H9 (cell line): Measurements from ENCODE around the gene CNNM2. TPM values are rescaled to one million over a fixed set of nuclear protein-coding genes. Genes with fewer than 3 reads are reported as not detected.

ENCODE experiments used
- DNase-seq: peaks from one replicate; pipeline ENCODE4 v3.0.0-alpha.2; 2017
- H2AFZ ChIP-seq: one replicate; pipeline ENCODE4 v1.6.1; 2013; ENCODE audit warnings: mild to moderate bottlenecking, low read length, control low read depth, moderate library complexity
- H2AK5ac ChIP-seq: 2 replicates; pipeline ENCODE4 v1.6.1; 2013; ENCODE audit warnings: low read length, control low read depth, mixed read lengths; ENCODE audit not compliant: insufficient read length
- H2BK120ac ChIP-seq: one replicate; pipeline ENCODE4 v1.6.1; 2013; ENCODE audit warnings: low read depth, mild to moderate bottlenecking, low read length, control low read depth, inconsistent platforms; ENCODE audit not compliant: poor library complexity, severe bottlenecking
- H2BK12ac ChIP-seq: 2 replicates; pipeline ENCODE4 v1.6.1; 2013; ENCODE audit warnings: low read length, control low read depth, mixed read lengths, low read depth; ENCODE audit not compliant: insufficient read length
- H2BK15ac ChIP-seq: 2 replicates; pipeline ENCODE4 v1.6.1; 2013; ENCODE audit warnings: low read depth, low read length, control low read depth
- H2BK20ac ChIP-seq: one replicate; pipeline ENCODE4 v1.6.1; 2013; ENCODE audit warnings: low read depth, mild to moderate bottlenecking, low read length, control low read depth, inconsistent platforms; ENCODE audit not compliant: poor library complexity, severe bottlenecking
- H2BK5ac ChIP-seq: 2 replicates; pipeline ENCODE4 v1.6.1; 2013; ENCODE audit warnings: low read length, control low read depth, mixed read lengths; ENCODE audit not compliant: insufficient read length
- H3K14ac ChIP-seq: 2 replicates; pipeline ENCODE4 v1.6.1; 2013; ENCODE audit warnings: low read length, control low read depth; ENCODE audit not compliant: insufficient read depth
- H3K18ac ChIP-seq: 2 replicates; pipeline ENCODE4 v1.6.1; 2013; ENCODE audit warnings: low read depth, mild to moderate bottlenecking, mixed read lengths, low read length, control low read depth; ENCODE audit not compliant: insufficient read length
- H3K23ac ChIP-seq: 2 replicates; pipeline ENCODE4 v1.6.1; 2013; ENCODE audit warnings: low read length, control low read depth, mixed read lengths, low read depth; ENCODE audit not compliant: insufficient read length
- H3K23me2 ChIP-seq: 2 replicates; pipeline ENCODE4 v1.6.1; 2013; ENCODE audit warnings: low read depth, mild to moderate bottlenecking, mixed read lengths, low read length, control low read depth; ENCODE audit not compliant: insufficient read length, poor library complexity, severe bottlenecking
- H3K27ac ChIP-seq: 2 replicates; pipeline ENCODE4 v1.5.1; 2013; ENCODE audit warnings: low read length, control low read depth, mixed read lengths, low read depth; ENCODE audit not compliant: insufficient read length
- H3K27me3 ChIP-seq: 2 replicates; pipeline ENCODE4 v1.6.1; 2013; ENCODE audit warnings: low read length, control low read depth, inconsistent platforms; ENCODE audit not compliant: insufficient read depth
- H3K4ac ChIP-seq: 2 replicates; pipeline ENCODE4 v1.6.1; 2013; ENCODE audit warnings: low read depth, mild to moderate bottlenecking, control low read depth, inconsistent platforms, low read length, moderate library complexity
- H3K4me1 ChIP-seq: 2 replicates; pipeline ENCODE4 v1.6.1; 2013; ENCODE audit warnings: low read length, control low read depth, inconsistent platforms; ENCODE audit not compliant: insufficient read depth
- H3K4me2 ChIP-seq: 2 replicates; pipeline ENCODE4 v1.6.1; 2013; ENCODE audit warnings: low read length, control low read depth, mixed read lengths; ENCODE audit not compliant: insufficient read length, insufficient read depth
- H3K56ac ChIP-seq: 2 replicates; pipeline ENCODE4 v1.6.1; 2013; ENCODE audit warnings: low read depth, mild to moderate bottlenecking, mixed read lengths, low read length, control low read depth; ENCODE audit not compliant: insufficient read length
- H3K79me1 ChIP-seq: 2 replicates; pipeline ENCODE4 v1.6.1; 2013; ENCODE audit warnings: low read depth, mild to moderate bottlenecking, moderate library complexity, low read length, control low read depth, inconsistent platforms; ENCODE audit not compliant: insufficient read depth, poor library complexity, severe bottlenecking
- H3K79me2 ChIP-seq: 2 replicates; pipeline ENCODE4 v1.6.1; 2013; ENCODE audit warnings: low read length, control low read depth, inconsistent platforms; ENCODE audit not compliant: insufficient read depth
- H3K9ac ChIP-seq: 2 replicates; pipeline ENCODE4 v1.6.1; 2013; ENCODE audit warnings: low read length, control low read depth, mixed read lengths; ENCODE audit not compliant: insufficient read length; ENCODE audit errors: extremely low read depth
- H3K9me3 ChIP-seq: one replicate; pipeline ENCODE4 v1.6.1; 2013; ENCODE audit warnings: low read depth, low read length, inconsistent platforms; ENCODE audit not compliant: control insufficient read depth
- H3T11ph ChIP-seq: one replicate; pipeline ENCODE4 v1.6.1; 2013; ENCODE audit warnings: mild to moderate bottlenecking, low read length, control low read depth, inconsistent platforms
- H4K20me1 ChIP-seq: one replicate; pipeline ENCODE4 v1.6.1; 2013; ENCODE audit not compliant: control insufficient read depth, insufficient read length, insufficient read depth
- H4K5ac ChIP-seq: 2 replicates; pipeline ENCODE4 v1.6.1; 2013; ENCODE audit warnings: low read depth, mild to moderate bottlenecking, mixed read lengths, low read length, control low read depth; ENCODE audit not compliant: insufficient read length
- H4K8ac ChIP-seq: replicated peaks from 2 replicates; pipeline ENCODE4 v1.6.1; 2013; ENCODE audit warnings: low read length, control low read depth, mixed read lengths, low read depth; ENCODE audit not compliant: insufficient read length
- H4K91ac ChIP-seq: 2 replicates; pipeline ENCODE4 v1.6.1; 2013; ENCODE audit warnings: low read depth, mild to moderate bottlenecking, moderate library complexity, mixed read lengths, low read length, control low read depth; ENCODE audit not compliant: insufficient read length
- H3K27ac Mint-ChIP-seq, 3 experiments: 2 replicates in 2 of 3; 3 replicates in 1 of 3; pipeline ENCODE4 v1.8.0; 2020 to 2021; ENCODE audit warnings: mixed read lengths in 3 of 3, mild to moderate bottlenecking in 1 of 3, moderate library complexity in 1 of 3
- H3K27me3 Mint-ChIP-seq: 2 replicates; pipeline ENCODE4 v1.8.0; 2021; ENCODE audit warnings: low read depth, mild to moderate bottlenecking, moderate library complexity, mixed read lengths
- H3K36me3 Mint-ChIP-seq, 3 experiments: 2 replicates in 2 of 3; 3 replicates in 1 of 3; pipeline ENCODE4 v1.8.0; 2020 to 2021; ENCODE audit warnings: low read depth in 3 of 3, mixed read lengths in 3 of 3; ENCODE audit not compliant: insufficient read depth in 1 of 3
- H3K4me1 Mint-ChIP-seq, 2 experiments: 2 replicates each; pipeline ENCODE4 v1.8.0; 2020; ENCODE audit warnings: mixed read lengths in 2 of 2
- H3K4me3 Mint-ChIP-seq, 2 experiments: 2 replicates in 1 of 2; 3 replicates in 1 of 2; pipeline ENCODE4 v1.8.0; 2020 to 2021; ENCODE audit warnings: mild to moderate bottlenecking in 2 of 2, mixed read lengths in 2 of 2, moderate library complexity in 1 of 2
- H3K9me3 Mint-ChIP-seq, 2 experiments: 2 replicates in 1 of 2; 3 replicates in 1 of 2; pipeline ENCODE4 v1.8.0; 2020; ENCODE audit warnings: mild to moderate bottlenecking in 2 of 2, mixed read lengths in 2 of 2, moderate library complexity in 1 of 2
- total RNA-seq: library from RNA; stranded (reverse); gene quantifications from 2 replicates; pipeline ENCODE4 v1.2.1, GENCODE V29; 2021
- TF ChIP-seq, protein P1 (sequence below): fragments of 200-600 bp; sonication (generic); conservative IDR thresholded peaks from 3 replicates; pipeline ENCODE4 v1.8.0; 2021; ENCODE audit warnings: antibody characterized with exemption, mild to moderate bottlenecking

The CNNM2 gene
- total RNA-seq, 1 experiment from 2014 or later: 17.5 TPM

- Mint-ChIP-seq H3K36me3 (no peaks in the 10 kb centered on the region; a peak in 1 of 7 replicates), H3K4me3 (no peak overlapping the region), H3K9me3 (peaks cover 0 to 4% of the 10 kb centered on the region in 2 experiments; a peak in 2 of 5 replicates), H3K27ac (peak overlapping the region in 1 of 3 experiments; percentile 9; a peak in 1 of 7 replicates), H3K27me3 (no peaks in the 10 kb centered on the region), H3K4me1 (peaks cover 7 to 13% of the 10 kb centered on the region in 2 experiments)
- no peak overlapping the region for H4K8ac ChIP-seq
- no peak overlapping the region for H2AK5ac ChIP-seq
- no peak overlapping the region for H3K18ac ChIP-seq
- no peak overlapping the region for H2BK120ac ChIP-seq
- no peaks in the 10 kb centered on the region for H3K23me2 ChIP-seq
- H4K20me1 ChIP-seq: no peaks in the 10 kb centered on the region
- H2BK15ac ChIP-seq: no peak overlapping the region
- H3K56ac ChIP-seq: no peak overlapping the region
- H3K4me2 ChIP-seq: no peak overlapping the region
- no peak overlapping the region for H3T11ph ChIP-seq
- no peaks in the 10 kb centered on the region for H3K79me1 ChIP-seq
- no peak overlapping the region for H2AFZ ChIP-seq
- H3K9me3 ChIP-seq: no peaks in the 10 kb centered on the region
- H3K23ac ChIP-seq: no peak overlapping the region
- no peak overlapping the region for H3K14ac ChIP-seq
- TF ChIP-seq, protein P1, sequence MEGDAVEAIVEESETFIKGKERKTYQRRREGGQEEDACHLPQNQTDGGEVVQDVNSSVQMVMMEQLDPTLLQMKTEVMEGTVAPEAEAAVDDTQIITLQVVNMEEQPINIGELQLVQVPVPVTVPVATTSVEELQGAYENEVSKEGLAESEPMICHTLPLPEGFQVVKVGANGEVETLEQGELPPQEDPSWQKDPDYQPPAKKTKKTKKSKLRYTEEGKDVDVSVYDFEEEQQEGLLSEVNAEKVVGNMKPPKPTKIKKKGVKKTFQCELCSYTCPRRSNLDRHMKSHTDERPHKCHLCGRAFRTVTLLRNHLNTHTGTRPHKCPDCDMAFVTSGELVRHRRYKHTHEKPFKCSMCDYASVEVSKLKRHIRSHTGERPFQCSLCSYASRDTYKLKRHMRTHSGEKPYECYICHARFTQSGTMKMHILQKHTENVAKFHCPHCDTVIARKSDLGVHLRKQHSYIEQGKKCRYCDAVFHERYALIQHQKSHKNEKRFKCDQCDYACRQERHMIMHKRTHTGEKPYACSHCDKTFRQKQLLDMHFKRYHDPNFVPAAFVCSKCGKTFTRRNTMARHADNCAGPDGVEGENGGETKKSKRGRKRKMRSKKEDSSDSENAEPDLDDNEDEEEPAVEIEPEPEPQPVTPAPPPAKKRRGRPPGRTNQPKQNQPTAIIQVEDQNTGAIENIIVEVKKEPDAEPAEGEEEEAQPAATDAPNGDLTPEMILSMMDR: no peak
- H3K27ac ChIP-seq: no peak overlapping the region
- no peak overlapping the region for H4K5ac ChIP-seq
- no peak overlapping the region for H2BK20ac ChIP-seq
- H3K4me1 ChIP-seq: no peaks in the 10 kb centered on the region
- no peak for DNase-seq
- no peak overlapping the region for H3K4ac ChIP-seq
- H4K91ac ChIP-seq: no peak overlapping the region
- no peaks in the 10 kb centered on the region for H3K79me2 ChIP-seq
- H2BK12ac ChIP-seq: no peak overlapping the region
- H3K27me3 ChIP-seq: no peaks in the 10 kb centered on the region
- H2BK5ac ChIP-seq: no peak overlapping the region
- no peak overlapping the region for H3K9ac ChIP-seq
Measured at GRCh38 chr10:102996876-102997275, 78.8 kb downstream of the CNNM2 start.
